DOHH2 (cell line): ENCODE data around the gene GPX2.

Experiments used
- CTCF ChIP-seq: fragments of 200-600 bp; sonication (generic); IDR thresholded peaks from one replicate; pipeline ENCODE4 v1.5.1; 2014; ENCODE audit warnings: antibody characterized with exemption, mild to moderate bottlenecking, low read depth, low read length; ENCODE audit not compliant: poor library complexity, severe bottlenecking
- EZH2phosphoT487 ChIP-seq: fragments of 200-600 bp; sonication (generic); IDR thresholded peaks from 2 replicates; pipeline ENCODE4 v1.6.1; 2017; ENCODE audit warnings: borderline replicate concordance, mild to moderate bottlenecking, antibody characterized with exemption, low read length, moderate library complexity, mixed read lengths

GRCh38 chr14:64974563-64974962, 32.0 kb upstream of the GPX2 start:
- no peak for TF ChIP-seq CTCF
- no peak for TF ChIP-seq EZH2phosphoT487
